Mesenchymal stem cell (in vitro differentiated cells and primary cell): ENCODE measurements around the gene EMID1.
A peak's percentile ranks its signal among the peaks of the same experiment; 100 is the strongest.

Experiments used
- DNase-seq: peaks from one replicate; pipeline ENCODE4 v3.0.0-alpha.2; 2013
- H2AFZ ChIP-seq: one replicate; pipeline ENCODE4 v1.6.1; 2013; ENCODE audit warnings: low read depth, mild to moderate bottlenecking, control low read depth, inconsistent platforms, low read length, moderate library complexity
- H2AK5ac ChIP-seq: 2 replicates; pipeline ENCODE4 v1.6.1; 2013; ENCODE audit warnings: low read length, moderate library complexity, mild to moderate bottlenecking, inconsistent platforms; ENCODE audit not compliant: severe bottlenecking
- H2BK120ac ChIP-seq: one replicate; pipeline ENCODE4 v1.6.1; 2013; ENCODE audit warnings: low read depth, mild to moderate bottlenecking, inconsistent platforms, low read length, moderate library complexity
- H2BK12ac ChIP-seq, 2 experiments: one replicate each; pipeline ENCODE4 v1.6.1; 2013; ENCODE audit warnings: inconsistent platforms in 2 of 2, low read length in 2 of 2, mild to moderate bottlenecking in 2 of 2, moderate library complexity in 2 of 2, control low read depth in 1 of 2
- H2BK15ac ChIP-seq: one replicate; pipeline ENCODE4 v1.6.1; 2013; ENCODE audit warnings: mild to moderate bottlenecking, low read depth, inconsistent platforms; ENCODE audit not compliant: poor library complexity, severe bottlenecking
- H2BK5ac ChIP-seq: 2 replicates; pipeline ENCODE4 v1.6.1; 2013; ENCODE audit warnings: low read depth, mild to moderate bottlenecking, low read length, control low read depth, inconsistent platforms; ENCODE audit not compliant: poor library complexity, severe bottlenecking
- H3K14ac ChIP-seq, 2 experiments: one replicate each; pipeline ENCODE4 v1.6.1; 2013; ENCODE audit warnings: inconsistent platforms in 2 of 2, low read length in 2 of 2, control low read depth in 1 of 2, mild to moderate bottlenecking in 1 of 2, moderate library complexity in 1 of 2
- H3K18ac ChIP-seq, 2 experiments: one replicate each; pipeline ENCODE4 v1.6.1; 2013; ENCODE audit warnings: inconsistent platforms in 2 of 2, low read length in 2 of 2, control low read depth in 1 of 2, low read depth in 1 of 2, mild to moderate bottlenecking in 1 of 2
- H3K23ac ChIP-seq, 2 experiments: one replicate each; pipeline ENCODE4 v1.6.1; 2013; ENCODE audit warnings: inconsistent platforms in 2 of 2, low read length in 2 of 2, mild to moderate bottlenecking in 2 of 2, moderate library complexity in 2 of 2, control low read depth in 1 of 2
- H3K27ac ChIP-seq: 2 replicates; pipeline ENCODE4 v1.5.1; 2013; ENCODE audit warnings: mild to moderate bottlenecking, moderate library complexity, low read length, control low read depth, inconsistent platforms; ENCODE audit not compliant: poor library complexity, severe bottlenecking
- H3K27me3 ChIP-seq, 2 experiments: 2 replicates each; pipeline versions ENCODE4 v1.6.1 to v1.7.0; 2013; ENCODE audit warnings: low read length in 2 of 2, mild to moderate bottlenecking in 2 of 2, moderate library complexity in 2 of 2, control low read depth in 1 of 2, inconsistent platforms in 1 of 2; ENCODE audit not compliant: control insufficient read depth in 1 of 2, insufficient read depth in 1 of 2
- H3K36me3 ChIP-seq, 2 experiments: 2 replicates each; pipeline versions ENCODE4 v1.6.1 to v1.7.0; 2013; ENCODE audit warnings: low read length in 2 of 2, control low read depth in 1 of 2, inconsistent platforms in 1 of 2, low read depth in 1 of 2, mild to moderate bottlenecking in 1 of 2; ENCODE audit not compliant: insufficient read depth in 2 of 2, control insufficient read depth in 1 of 2
- H3K4ac ChIP-seq, 2 experiments: one replicate each; pipeline ENCODE4 v1.6.1; 2013; ENCODE audit warnings: inconsistent platforms in 2 of 2, low read length in 2 of 2, mild to moderate bottlenecking in 2 of 2, moderate library complexity in 2 of 2, control low read depth in 1 of 2, low read depth in 1 of 2
- H3K4me1 ChIP-seq: 2 replicates; pipeline ENCODE4 v1.6.1; 2013; ENCODE audit warnings: low read depth, low read length, control low read depth; ENCODE audit not compliant: control insufficient read depth, insufficient read depth
- H3K4me2 ChIP-seq: 2 replicates; pipeline ENCODE4 v1.6.1; 2013; ENCODE audit warnings: low read length, mild to moderate bottlenecking, inconsistent platforms; ENCODE audit not compliant: poor library complexity, severe bottlenecking
- H3K4me3 ChIP-seq, 2 experiments: 2 replicates each; pipeline versions ENCODE4 v1.5.1 to v1.7.0; 2013; ENCODE audit warnings: low read length in 2 of 2, mild to moderate bottlenecking in 2 of 2, control low read depth in 1 of 2, low read depth in 1 of 2; ENCODE audit not compliant: insufficient read depth in 1 of 2
- H3K79me1 ChIP-seq: replicated peaks from 2 replicates; pipeline ENCODE4 v1.6.1; 2013; ENCODE audit warnings: mild to moderate bottlenecking, control low read depth, low read length, inconsistent platforms; ENCODE audit not compliant: poor library complexity, severe bottlenecking
- H3K9ac ChIP-seq: 2 replicates; pipeline ENCODE4 v1.7.0; 2013; ENCODE audit warnings: mild to moderate bottlenecking, low read length, moderate library complexity
- H3K9me3 ChIP-seq: 2 replicates; pipeline ENCODE4 v1.7.0; 2013; ENCODE audit warnings: mild to moderate bottlenecking, low read length; ENCODE audit not compliant: control insufficient read depth
- H4K8ac ChIP-seq: one replicate; pipeline ENCODE4 v1.6.1; 2013; ENCODE audit warnings: inconsistent platforms, mild to moderate bottlenecking, low read length, moderate library complexity
- H4K91ac ChIP-seq: one replicate; pipeline ENCODE4 v1.6.1; 2013; ENCODE audit warnings: mild to moderate bottlenecking, low read length, inconsistent platforms
- WGBS: methylation state at CpG from one replicate; pipeline ENCODE4 v1.1.7; 2013; ENCODE audit warnings: mixed read lengths; 5-methylcytosine and 5-hydroxymethylcytosine counted together

The EMID1 gene

DNA sequence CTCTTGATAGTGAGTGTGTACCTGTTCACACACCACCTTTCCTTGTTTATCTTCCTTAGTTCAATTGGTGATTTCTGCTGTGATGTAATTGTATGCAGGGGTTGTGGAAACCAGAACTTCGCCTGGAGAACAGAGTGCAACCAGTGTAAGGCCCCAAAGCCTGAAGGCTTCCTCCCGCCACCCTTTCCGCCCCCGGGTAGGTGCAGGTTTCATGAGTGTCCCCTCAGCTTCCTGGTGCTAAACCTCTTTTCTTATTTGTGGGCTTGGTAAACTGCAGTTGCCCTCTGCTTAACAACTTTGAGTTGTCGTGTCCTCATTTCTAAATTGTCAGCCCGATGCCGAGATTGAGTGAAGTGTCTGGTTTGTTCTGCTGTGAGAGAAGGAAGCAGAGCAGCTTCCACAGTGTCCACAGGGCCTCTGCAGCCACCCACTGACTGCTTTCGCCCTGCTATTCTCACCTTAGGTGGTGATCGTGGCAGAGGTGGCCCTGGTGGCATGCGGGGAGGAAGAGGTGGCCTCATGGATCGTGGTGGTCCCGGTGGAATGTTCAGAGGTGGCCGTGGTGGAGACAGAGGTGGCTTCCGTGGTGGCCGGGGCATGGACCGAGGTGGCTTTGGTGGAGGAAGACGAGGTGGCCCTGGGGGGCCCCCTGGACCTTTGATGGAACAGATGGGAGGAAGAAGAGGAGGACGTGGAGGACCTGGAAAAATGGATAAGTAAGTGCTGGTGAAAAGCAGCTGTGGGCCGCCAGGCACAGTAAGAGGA is 93.6 kb downstream of the EMID1 start:
- Histone ChIP-seq H2BK12ac (no peak overlapping the region), H2BK15ac (no peak overlapping the region), H3K9me3 (no peaks in the 10 kb centered on the region), H3K23ac (no peak overlapping the region), H2AFZ (no peak overlapping the region), H3K27me3 (no peaks in the 10 kb centered on the region), H3K14ac (no peak overlapping the region), H3K36me3 (peaks cover 67 to 72% of the 10 kb centered on the region in 2 experiments), H2BK5ac (no peak overlapping the region), H3K18ac (no peak overlapping the region), H3K4me1 (peaks cover 9% of the 10 kb centered on the region), H2AK5ac (no peak overlapping the region), H4K8ac (no peak overlapping the region), H3K9ac (no peak overlapping the region), H3K4ac (no peak overlapping the region), H4K91ac (no peak overlapping the region), H3K27ac (no peak overlapping the region), H3K4me3 (no peak overlapping the region), H3K79me1 (peaks cover 13% of the 10 kb centered on the region), H2BK120ac (no peak overlapping the region), H3K4me2 (no peak overlapping the region)
- WGBS, result 97% methylated on average over 19 of the region's 19 CpGs
- DNase-seq, result no peak

- H3K27me3 ChIP-seq, result no peaks in the 10 kb centered on the region
- H3K79me1 ChIP-seq, result peaks cover 13% of the 10 kb centered on the region
- peaks cover 57 to 65% of the 10 kb centered on the region in 2 experiments for H3K36me3 ChIP-seq
- no peak overlapping the region for H3K4me2 ChIP-seq
- no peak overlapping the region for H3K23ac ChIP-seq
- H2BK5ac ChIP-seq, result no peak overlapping the region
- DNase-seq, result peak; percentile 6
- H3K4ac ChIP-seq, result no peak overlapping the region
- H3K9me3 ChIP-seq, result no peaks in the 10 kb centered on the region
- H2BK120ac ChIP-seq, result no peak overlapping the region
- H2AK5ac ChIP-seq, result no peak overlapping the region
- no peak overlapping the region for H2BK12ac ChIP-seq
- H2AFZ ChIP-seq, result no peak overlapping the region
- H3K27ac ChIP-seq, result no peak overlapping the region
- no peak overlapping the region for H3K4me3 ChIP-seq
- H3K14ac ChIP-seq, result no peak overlapping the region
- no peak overlapping the region for H4K8ac ChIP-seq
- no peak overlapping the region for H4K91ac ChIP-seq
- H3K9ac ChIP-seq, result no peak overlapping the region
- H2BK15ac ChIP-seq, result no peak overlapping the region
- no peak overlapping the region for H3K18ac ChIP-seq
- peaks cover 12% of the 10 kb centered on the region for H3K4me1 ChIP-seq
- WGBS, result 89% methylated on average over 4 of the region's 4 CpGs
Measured at GRCh38 chr22:29300467-29300806, 94.7 kb downstream of the EMID1 start.

GRCh38 chr22:29300807-29301601 is 95.3 kb downstream of the EMID1 start:
- Histone ChIP-seq H3K18ac (no peak overlapping the region), H3K14ac (no peak overlapping the region), H3K9ac (no peak overlapping the region), H3K27me3 (no peaks in the 10 kb centered on the region), H2AFZ (no peak overlapping the region), H3K23ac (no peak overlapping the region), H3K4ac (no peak overlapping the region), H3K36me3 (peaks cover 51 to 62% of the 10 kb centered on the region in 2 experiments), H3K4me3 (no peak overlapping the region), H2BK120ac (no peak overlapping the region), H2BK12ac (no peak overlapping the region), H3K27ac (no peak overlapping the region), H3K4me2 (no peak overlapping the region), H4K91ac (no peak overlapping the region), H2BK5ac (no peak overlapping the region), H3K4me1 (peaks cover 14% of the 10 kb centered on the region), H2BK15ac (no peak overlapping the region), H2AK5ac (no peak overlapping the region), H3K9me3 (no peaks in the 10 kb centered on the region), H3K79me1 (peaks cover 10% of the 10 kb centered on the region), H4K8ac (no peak overlapping the region)
- DNase-seq, result no peak
- 93% methylated on average over 8 of the region's 10 CpGs for WGBS

DNA sequence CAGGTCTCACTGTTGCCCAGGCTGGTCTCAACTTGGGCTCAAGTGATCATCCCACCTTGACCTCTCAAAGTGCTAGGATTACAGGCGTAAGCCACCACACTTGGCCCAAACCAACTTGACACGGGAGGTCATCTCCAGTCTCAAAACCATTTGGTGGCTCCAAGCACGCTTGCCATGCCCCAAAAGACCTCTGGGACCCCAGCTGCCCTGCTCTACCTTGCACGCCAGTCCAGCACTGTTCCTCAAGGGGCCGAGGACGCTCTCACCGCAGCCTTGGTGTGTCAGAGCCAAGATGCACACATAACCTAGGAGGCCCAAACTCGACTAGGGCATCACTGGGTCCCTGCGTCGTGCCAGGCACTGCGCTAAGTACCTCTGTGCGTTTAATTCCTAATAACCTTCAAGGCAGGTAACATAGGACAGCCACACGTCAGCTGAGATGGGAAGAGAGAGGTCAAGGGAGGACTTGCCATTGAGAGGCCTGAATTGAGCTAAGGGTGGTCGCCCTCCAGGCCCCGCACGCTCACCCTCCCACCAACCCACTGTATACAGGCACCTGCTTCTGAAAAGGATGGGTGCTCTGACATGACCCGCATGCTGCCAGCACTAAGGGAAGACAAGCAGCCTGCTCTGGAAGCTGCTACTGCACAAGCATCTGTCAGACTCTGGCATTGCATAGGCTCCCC is 96.2 kb downstream of the EMID1 start:
- no peak overlapping the region for H4K8ac ChIP-seq
- no peak overlapping the region for H3K4me2 ChIP-seq
- no peak overlapping the region for H3K4ac ChIP-seq
- H4K91ac ChIP-seq, result no peak overlapping the region
- no peak for DNase-seq
- H2BK12ac ChIP-seq, result no peak overlapping the region
- no peak overlapping the region for H3K14ac ChIP-seq
- no peak overlapping the region for H2BK15ac ChIP-seq
- peaks cover 15% of the 10 kb centered on the region for H3K4me1 ChIP-seq
- H3K4me3 ChIP-seq, result no peak overlapping the region
- no peak overlapping the region for H2BK5ac ChIP-seq
- no peak overlapping the region for H2BK120ac ChIP-seq
- 95% methylated on average over 17 of the region's 17 CpGs for WGBS
- no peaks in the 10 kb centered on the region for H3K27me3 ChIP-seq
- no peak overlapping the region for H3K18ac ChIP-seq
- H3K9ac ChIP-seq, result no peak overlapping the region
- no peak overlapping the region for H3K27ac ChIP-seq
- no peak overlapping the region for H2AK5ac ChIP-seq
- no peak overlapping the region for H2AFZ ChIP-seq
- H3K79me1 ChIP-seq, result peaks cover 6% of the 10 kb centered on the region
- no peak overlapping the region for H3K23ac ChIP-seq
- peaks cover 42 to 55% of the 10 kb centered on the region in 2 experiments for H3K36me3 ChIP-seq
- no peaks in the 10 kb centered on the region for H3K9me3 ChIP-seq
